Right ventricle myocardium superior (tissue), 1 donor: ENCODE results near the gene TRNP1. TPM values are rescaled to one million over a fixed set of nuclear protein-coding genes. Genes with fewer than 3 reads are reported as not detected.

Experiments used
- ATAC-seq: fragments of 200-7000 bp; cut with Tn5 transposase; one replicate; pipeline ENCODE4 v1.9.1; 2020; ENCODE audit warnings: mild to moderate bottlenecking; ENCODE audit not compliant: poor library complexity
- DNase-seq: peaks from one replicate; pipeline ENCODE4 v3.0.0-alpha.2; 2020
- intact Hi-C: fragments of 100-400 bp; cut with DNase I; formaldehyde crosslinking; loops from one replicate; pipeline ENCODE4 v1.11.2; 2022
- total RNA-seq: library from RNA; stranded (reverse); fragmentation: NEBNext Ultra II Directional; extraction: Animal tissue kit (Norgen Biotek cat#: 25700); gene quantifications from one replicate; pipeline ENCODE4 v1.2.1, GENCODE V29; 2021
- donor health status: DM: no; HTN: yes; CAD: no; lungs with severe emphysema.

Gene TRNP1
- total RNA-seq, 1 donor from 2014 or later = 31.7 TPM

GRCh38 chr1:26998429-26999300 lies 5.2 kb downstream of the TRNP1 start:
- intact Hi-C loops = loop anchor here (5.0 kb wide), 1 partner anchor 99 kb away; no protein-coding TSS in a partner anchor
- no peak for DNase-seq
- no peak for ATAC-seq

DNA sequence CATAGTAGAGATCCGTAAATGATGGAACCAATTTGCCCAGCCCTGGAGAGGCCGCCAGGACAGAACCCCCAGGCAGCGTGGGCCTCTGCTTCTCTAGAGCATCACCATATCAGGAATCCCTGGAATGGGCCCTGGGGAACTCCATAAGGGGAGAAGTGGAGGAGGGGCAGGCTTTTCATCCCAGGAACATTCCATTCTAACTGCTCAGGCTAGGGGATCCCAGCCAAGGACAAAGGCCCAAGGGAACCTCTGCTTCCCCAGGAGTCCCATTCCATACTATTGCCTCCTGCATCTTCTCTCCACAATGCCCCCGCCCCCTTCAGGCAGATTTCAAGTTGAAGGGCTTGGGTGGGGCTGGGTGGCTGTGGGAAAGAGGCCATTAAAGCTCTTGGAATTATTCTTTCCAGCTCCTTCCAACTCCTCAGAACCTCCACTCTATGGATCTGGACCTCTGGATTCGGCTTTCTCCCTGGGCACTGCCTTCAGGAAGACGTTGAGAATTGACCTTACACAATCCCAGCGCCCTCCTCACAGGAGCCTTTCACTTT lies 6.0 kb downstream of the TRNP1 start:
- DNase-seq = peak; percentile 79
- intact Hi-C loops = loop anchor here (5.0 kb wide), 1 partner anchor 98 kb away; no protein-coding TSS in a partner anchor
- ATAC-seq = peak; percentile 73

- ATAC-seq = no peak
- no peak for DNase-seq
- intact Hi-C loops = no loop called here
Observed at GRCh38 chr1:27000090-27000816, 6.8 kb downstream of the TRNP1 start.

- intact Hi-C loops = no loop called here
- no peak for DNase-seq
- no peak for ATAC-seq
Observed at GRCh38 chr1:27000817-27001460, 7.4 kb downstream of the TRNP1 start.

GRCh38 chr1:27001570-27002360 lies 8.3 kb downstream of the TRNP1 start:
- intact Hi-C loops = no loop called here
- ATAC-seq (peak; percentile 14), DNase-seq (peak; percentile 76)

DNA sequence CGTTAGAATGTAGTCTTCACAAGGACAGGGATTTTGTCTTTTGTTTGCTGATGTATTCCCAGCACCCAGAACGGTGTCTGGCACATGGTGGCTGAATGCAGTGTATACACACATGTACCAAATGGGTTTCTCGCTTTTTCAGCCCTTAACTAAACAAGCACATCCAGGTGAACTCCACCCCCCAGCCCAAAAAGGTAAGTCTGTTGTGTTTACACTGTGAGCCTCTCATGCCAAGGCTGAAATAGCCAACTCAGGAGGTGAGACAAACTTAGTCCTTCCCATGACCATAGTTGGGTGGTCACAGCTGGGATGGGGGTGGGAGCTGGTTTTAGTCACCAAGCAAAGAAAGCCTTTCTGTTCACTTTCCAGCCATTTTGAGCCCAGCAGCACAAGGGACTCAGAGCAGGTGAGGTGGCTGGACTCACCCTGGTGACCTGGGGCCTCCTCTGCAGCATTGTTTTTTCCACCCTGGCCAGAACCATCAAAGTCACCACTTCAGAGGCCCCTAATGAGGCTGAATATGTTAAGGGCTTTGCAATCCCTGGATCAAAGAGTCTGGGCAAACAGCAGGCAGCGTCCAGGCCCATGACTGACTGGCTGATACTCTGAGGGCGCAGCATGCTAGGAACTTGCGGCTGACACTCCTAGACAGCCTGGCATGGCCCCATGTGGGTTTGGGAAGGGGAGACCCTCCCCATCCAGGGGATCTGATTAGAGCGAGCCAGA lies 10.4 kb downstream of the TRNP1 start:
- intact Hi-C loops = no loop called here
- ATAC-seq (no peak), DNase-seq (no peak)

DNA sequence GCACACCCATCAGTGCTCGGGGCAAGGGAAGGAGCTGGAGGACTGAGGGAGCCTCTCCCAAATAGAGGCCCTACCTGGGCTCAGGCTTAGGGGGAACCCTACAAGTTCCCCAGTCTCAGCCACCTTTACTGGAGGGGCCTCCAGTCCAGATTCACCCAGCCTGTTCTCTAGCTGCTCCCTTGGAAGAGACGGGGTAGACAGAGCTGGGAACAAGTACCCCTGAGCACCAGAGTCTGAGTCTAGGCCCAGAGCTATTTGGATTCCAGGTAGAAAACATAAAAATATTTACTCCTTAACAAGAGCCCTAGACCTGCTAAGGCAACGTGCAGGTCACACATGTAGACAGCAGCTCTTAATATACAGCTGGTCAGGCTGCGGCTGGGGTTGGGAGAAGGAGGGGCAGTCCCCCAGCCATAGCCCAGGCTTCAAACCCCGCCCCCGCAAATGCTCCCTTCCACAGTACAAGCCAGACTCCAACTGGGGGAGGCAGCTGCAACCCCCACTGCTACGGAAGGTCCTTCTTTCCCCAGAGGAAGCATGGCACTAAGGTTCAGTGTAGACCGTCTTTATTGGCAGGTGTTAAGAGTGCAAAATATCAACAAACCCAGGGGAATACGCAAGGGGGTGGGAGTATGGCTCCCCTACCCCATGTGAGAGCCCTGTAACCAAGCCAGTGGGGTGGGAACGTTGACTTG lies 11.1 kb downstream of the TRNP1 start:
- DNase-seq = no peak
- intact Hi-C loops = no loop called here
- peak; percentile 20 for ATAC-seq

- ATAC-seq = no peak
- DNase-seq = no peak
- intact Hi-C loops = no loop called here
Observed at GRCh38 chr1:27005166-27005530, 11.7 kb downstream of the TRNP1 start.

DNA sequence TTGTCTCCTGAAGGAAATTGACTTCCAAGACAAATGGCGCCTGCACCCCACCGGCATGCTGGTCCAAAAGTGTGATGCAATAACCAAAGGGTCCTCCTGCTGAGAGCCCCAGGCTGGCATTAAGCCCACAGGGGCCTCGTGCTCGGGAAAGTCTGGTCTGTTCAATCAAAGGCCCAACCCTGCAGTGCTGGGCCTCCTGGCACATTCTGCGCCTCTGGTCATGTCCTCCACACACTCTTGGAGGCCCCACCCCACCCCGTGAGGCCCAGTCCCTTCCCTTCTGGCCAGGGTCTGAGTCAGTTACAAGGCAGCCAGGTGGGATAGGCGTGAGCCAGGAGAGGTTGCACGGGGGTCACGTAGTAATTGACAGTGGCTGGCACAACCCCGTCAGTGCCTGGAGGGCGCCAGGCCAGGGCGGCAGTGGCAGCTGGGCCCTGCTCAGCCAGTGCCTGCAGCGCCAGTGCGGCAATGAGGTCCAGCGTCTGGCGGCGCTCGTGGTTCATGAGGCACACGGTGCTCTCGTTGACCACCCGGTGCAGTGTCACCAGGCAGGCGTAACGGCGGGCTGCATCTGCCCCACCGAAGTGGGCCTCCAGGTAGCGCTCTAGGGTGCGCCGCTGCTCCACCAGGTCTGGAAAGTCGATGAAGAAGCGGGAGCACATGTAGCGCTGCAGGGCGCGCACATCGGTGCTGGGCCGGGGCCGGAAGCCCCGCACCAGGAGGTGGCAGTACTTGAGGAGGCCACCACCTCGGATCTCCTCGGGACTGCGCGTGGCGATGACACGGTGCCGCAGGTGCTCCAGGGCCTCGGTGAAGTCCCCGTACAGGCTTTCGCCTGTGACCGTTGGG lies 12.4 kb downstream of the TRNP1 start:
- no peak for DNase-seq
- ATAC-seq = no peak
- intact Hi-C loops = no loop called here

DNA sequence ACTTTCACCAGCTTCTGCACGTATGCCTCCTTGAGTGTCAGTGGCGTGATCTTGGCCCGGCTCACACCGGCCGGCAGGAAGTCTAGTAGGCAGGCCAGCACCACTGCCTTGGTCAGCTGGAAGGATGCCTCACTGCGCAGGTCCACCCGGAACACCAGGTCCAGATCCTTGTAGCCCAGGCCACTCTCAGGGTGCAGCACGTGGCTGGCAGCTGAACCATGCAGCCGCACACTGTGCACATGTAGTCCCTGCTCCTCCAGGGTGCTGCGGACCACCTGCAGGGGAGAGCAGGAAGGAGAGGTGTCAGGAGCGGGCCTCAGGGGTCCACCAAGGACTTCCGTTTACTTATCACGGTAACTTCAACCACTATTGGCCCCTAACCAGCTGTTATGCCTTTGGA lies 13.2 kb downstream of the TRNP1 start:
- DNase-seq (no peak), ATAC-seq (no peak)

DNA sequence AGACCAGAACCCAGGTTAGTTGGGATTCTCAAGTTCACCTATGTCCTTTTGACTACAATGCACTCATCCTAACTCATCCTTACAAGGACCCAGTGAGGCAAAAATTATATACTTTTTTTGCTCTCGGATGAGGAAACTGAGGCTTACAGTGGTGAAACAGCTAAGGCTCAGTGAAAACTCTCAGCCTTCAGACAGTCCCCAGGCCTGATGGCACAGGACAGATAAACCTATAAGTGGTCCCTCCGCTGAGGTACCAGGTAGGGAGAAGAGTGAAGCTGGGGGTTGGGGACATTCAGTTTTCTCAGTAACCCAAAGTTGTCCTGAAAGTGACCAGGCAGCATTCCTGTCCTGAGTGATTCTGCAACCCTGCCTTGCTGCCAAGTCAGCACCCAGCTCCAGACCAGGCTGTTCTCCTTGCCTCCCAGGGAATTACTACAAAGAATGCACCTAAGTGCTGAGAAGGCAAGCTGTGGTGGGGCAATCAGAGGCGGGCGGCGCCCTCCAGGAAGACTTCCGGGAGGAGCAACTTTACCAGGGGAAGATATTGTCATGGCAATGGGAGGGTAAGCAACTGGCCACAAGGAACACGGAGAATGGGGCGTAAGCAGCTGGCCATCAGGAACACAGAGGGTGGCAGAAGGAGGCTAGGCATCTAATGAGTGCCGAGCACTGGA lies 14.6 kb downstream of the TRNP1 start:
- ATAC-seq = peak; percentile 13
- DNase-seq = no peak

More for the DNA sequence above, 13.2 kb downstream of the TRNP1 start:
- intact Hi-C loops = no loop called here

DNA sequence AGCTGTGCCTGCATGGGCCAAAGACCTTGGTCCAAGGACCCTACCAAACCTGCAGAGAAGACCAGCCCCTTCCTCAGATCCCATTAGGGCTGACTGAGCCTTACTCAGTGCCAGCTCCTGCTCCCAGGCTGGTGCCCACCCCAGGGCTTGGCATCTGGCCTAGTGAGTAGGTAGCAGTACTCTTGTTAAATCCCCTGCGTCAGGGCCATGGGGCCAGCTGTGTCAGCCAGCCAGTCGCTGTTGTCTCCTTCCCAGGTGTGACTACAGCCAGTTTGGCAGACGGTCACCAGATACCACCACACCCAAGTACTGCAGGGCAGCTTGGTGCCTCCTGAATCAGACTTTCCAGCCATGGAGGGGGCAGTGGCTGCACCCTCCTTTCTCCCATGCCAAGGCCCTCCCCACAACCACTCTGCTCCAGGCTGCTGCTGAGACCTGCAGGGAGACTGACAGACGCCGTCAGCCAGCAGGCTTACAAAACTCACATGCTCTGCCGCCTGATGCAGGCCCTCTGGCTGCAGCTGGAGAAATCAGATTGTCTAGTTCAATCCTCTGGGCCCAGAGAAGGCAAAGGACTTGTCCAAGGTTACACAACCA lies 16.2 kb downstream of the TRNP1 start:
- intact Hi-C loops = no loop called here
- DNase-seq (peak; percentile 59), ATAC-seq (peak; percentile 19)

More for the DNA sequence above, 14.6 kb downstream of the TRNP1 start:
- intact Hi-C loops = no loop called here

GRCh38 chr1:27010226-27010994 lies 16.9 kb downstream of the TRNP1 start:
- no peak for ATAC-seq
- intact Hi-C loops = no loop called here
- DNase-seq = no peak

DNA sequence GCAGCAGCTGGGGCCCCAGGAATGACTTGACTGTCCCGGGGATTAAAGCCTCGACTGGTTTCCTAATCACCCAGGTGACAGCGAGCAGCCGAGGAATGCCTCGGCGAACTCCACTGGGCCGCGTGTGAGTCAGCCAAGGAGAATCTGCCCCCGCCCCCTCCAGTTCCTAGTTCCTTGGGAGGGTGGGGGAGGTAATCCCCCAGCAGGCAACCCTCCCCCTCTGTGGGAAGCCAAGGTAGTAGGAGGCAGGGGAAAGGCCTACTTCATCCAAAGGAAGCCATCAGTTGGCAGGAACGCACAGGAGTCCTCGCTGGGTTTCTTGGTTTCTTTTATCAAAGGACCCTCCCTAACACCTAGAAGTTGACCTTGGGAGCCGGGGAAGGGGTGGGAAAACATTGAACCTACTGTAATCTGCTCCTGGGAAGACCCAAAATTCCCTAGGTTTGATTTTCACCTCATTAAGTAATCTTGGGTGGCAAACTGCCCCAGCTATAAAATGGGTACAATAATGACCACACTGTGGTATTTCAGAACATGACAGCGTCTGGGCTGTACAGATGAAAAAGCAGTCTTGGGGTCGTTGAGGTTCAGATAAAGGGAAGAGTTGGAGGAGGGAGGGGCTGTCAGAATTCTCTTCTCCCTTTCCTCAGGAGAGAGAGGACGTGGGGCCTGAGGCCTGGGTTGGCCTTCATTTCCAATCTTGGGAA lies 17.7 kb downstream of the TRNP1 start:
- DNase-seq (no peak), ATAC-seq (no peak)
- intact Hi-C loops = no loop called here
